CD4-positive, alpha-beta T cell treated with Interleukin-4 for 1 hour (primary cell): ENCODE results near the gene XPO6.

Source experiments
- DNase-seq, 2 donors: peaks; one replicate each; pipeline ENCODE4 v3.0.0-alpha.2; 2020 to 2022

The XPO6 gene

GRCh38 chr16:28106467-28107215, 105.1 kb downstream of the XPO6 start:
- no peak for DNase-seq

DNA sequence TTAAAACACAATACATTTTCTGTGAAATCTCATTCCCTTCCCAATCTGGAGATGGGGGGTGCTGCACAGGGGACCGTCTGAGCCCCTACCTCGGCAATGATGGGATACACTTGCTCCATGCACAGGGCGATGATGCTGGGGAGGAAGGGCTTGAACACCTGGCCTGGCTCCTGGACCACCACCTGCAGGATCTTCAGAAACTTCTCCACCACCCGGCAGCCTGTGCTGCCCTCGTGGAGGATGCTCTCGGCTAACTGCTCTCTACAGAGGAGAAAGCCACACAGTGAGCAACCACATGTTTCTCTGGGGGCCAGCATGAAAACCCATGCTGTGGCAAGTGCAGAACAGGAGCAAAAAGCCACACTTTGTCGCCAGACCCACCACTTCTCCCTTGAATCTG, 105.8 kb downstream of the XPO6 start:
- DNase-seq: no peak

DNA sequence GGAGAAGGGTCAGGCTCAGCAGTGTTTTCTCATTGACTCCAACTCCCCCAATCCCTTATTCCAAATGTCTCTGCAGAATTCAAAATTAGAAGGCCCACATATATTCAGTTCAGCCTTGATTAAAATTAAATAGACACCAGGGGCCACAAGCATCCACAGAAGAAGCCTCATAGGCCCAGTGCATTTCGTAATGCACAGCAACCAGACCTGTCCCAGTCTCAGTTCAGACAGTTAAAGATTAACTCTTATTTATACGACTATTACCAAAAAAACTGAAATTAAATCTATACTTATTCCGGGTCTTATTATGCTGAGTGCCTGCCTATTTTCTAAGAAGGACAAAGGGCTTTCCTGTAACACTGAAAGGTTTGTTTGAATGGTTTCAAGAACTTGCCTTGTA, 106.5 kb downstream of the XPO6 start:
- no peak for DNase-seq

- DNase-seq: no peak
Observed at GRCh38 chr16:28104404-28104803, 107.4 kb downstream of the XPO6 start.

DNA sequence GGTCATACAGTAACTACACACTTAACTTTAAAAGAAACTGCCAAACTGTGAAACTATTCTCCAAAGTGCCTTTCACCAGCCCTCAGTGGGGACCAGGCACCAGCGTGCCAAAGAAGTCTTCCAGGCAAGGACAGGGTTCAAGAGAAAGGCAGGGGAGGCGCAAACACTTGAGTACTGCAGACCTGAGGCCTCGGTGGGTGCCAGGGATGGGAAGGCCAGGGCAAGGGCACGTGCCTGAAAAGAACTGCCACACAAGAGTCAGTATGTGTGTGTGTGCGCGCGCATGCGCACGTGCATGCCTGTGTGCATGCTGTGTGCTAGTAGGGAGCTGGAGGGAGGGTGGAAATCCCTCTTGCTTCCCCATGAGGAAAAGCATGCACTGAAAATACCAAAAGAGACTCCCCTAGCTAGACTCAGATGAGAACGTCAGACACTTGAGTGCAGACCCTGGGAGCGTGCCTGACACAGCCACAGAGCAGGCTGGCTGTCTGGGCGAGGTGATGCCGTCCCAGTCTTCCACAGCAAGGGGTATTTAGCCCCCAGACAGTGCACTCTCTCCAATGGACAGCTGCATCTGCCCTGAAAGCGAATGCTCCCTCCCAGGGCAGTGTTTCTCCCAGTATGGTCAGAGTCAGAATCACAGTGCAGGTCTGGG, 108.1 kb downstream of the XPO6 start:
- DNase-seq: no peak

- DNase-seq: no peak
Observed at GRCh38 chr16:28101533-28101890, 110.3 kb downstream of the XPO6 start.

GRCh38 chr16:28100810-28101532, 110.8 kb downstream of the XPO6 start:
- DNase-seq: no peak

GRCh38 chr16:28098959-28099945, 112.5 kb downstream of the XPO6 start:
- no peak for DNase-seq

- no peak for DNase-seq
Observed at GRCh38 chr16:28098171-28098958, 113.4 kb downstream of the XPO6 start.

DNA sequence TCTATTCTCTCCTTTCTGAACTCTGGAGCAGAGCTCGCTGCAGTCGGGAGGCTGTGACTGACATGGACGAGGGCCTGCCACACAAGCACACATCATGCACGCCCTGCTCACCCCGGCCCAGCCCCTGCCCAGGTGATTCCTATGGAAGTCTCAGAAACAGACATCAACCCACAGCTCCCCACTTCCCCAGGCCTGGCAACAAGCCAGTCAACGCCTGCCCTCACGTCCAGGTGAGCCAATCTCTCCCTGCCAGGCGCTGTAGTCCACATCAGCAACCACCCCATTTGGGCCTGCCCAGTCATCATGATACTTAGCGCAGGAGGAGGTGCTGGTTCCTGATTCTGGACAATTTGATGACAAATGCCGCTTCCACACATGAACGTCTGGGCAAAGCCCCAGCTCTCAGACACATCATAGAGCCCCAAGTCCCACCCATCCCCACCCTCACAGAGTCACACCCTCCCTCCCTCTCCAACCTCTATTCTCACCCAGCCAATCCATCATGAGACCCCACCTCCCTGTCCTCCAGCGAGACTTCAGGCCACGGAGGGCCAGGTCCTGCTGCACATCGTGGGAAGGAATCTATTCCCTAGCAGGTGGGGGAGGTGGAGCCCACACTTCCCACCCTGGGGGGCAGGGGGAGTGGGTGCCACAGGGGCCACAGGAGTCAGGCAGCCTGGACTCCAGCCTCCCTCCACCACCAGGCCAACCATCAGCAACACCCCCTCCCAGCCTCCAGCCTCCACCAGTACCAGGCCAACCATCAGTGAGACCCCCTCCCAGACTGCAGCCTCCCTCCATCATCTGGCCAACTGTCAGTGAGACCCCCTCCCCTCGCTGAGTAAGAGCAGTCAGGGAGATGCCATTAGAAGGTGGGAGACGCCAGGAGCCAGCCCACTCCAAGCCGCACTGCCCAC, 114.5 kb downstream of the XPO6 start:
- no peak for DNase-seq

- DNase-seq: no peak
Observed at GRCh38 chr16:28093385-28093725, 118.4 kb downstream of the XPO6 start.

DNA sequence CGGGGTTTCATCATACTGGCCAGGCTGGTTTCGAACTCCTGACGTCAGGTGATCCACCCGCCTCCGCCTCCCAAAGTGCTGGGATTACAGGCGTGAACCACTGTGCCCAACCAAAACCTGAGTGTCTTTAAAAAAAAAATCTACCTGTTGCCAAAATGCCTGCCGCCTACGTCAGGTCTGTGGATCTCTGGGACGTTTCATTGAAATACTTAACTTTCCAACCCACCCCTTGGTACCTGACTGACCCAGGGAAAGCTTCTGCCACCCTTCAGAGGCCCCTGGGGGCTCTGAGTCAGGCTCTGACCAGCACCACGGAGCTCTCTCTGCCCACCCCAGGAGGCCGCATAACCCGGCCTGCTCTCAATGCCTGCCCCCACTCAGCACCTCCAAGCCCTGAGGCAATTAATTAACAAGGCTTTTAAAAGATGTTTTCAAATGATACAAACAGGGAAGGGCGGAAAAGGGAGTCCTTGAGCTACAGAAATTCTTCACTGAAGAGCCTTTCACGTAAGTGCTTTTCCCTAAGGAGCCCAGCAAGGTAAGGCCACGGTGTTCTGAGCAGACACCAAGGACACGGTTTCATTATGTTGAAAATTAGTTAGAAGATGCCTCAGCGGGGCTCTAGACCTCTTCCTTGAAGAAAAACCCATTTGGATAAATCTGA, 118.9 kb downstream of the XPO6 start:
- no peak for DNase-seq

GRCh38 chr16:28091656-28092055, 120.1 kb downstream of the XPO6 start:
- no peak for DNase-seq

- no peak for DNase-seq
Observed at GRCh38 chr16:28090646-28091377, 121.0 kb downstream of the XPO6 start.

DNA sequence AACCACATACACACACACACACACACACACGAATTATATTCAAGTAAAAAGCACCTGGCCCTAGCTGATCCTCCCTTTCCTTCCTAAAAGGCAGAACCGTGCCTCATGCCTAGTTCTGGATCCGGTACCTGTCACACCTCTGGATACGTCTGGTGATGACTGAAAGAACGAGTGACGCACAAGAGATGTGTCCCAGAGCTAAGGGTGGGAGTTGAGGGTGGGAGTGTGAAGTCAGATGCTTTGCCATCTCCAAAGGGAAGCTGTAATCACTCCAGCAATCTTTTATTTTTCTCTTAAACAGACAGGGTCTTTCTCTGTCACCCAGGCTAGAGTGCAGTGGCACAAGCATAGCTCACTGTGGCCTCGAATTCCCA, 121.8 kb downstream of the XPO6 start:
- no peak for DNase-seq

DNA sequence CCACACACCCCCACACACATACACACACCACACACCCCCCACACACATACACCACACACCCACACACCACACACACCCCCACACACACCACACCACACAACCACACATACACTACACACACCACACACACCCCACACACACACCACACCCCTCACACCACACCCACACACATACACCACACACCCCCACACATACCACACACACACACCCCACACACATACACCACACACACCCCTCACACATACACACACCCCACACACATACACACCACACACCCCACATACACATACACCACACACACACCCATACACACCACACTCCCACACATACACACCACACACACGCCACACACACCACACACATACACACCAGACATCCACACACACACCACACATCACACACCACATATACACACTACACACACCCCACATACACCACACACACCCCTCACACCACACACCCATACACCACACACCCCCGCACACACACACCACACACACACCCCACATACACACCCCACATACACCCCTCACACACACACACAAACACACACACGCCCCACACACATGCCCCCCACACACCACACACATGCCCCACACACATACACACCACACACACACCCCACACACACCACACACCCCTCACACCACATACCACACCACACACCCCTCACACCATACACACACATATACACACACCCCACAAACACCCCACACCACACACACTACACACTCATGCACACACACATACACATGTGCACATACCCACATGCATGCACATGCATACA, 122.4 kb downstream of the XPO6 start:
- DNase-seq: no peak

DNA sequence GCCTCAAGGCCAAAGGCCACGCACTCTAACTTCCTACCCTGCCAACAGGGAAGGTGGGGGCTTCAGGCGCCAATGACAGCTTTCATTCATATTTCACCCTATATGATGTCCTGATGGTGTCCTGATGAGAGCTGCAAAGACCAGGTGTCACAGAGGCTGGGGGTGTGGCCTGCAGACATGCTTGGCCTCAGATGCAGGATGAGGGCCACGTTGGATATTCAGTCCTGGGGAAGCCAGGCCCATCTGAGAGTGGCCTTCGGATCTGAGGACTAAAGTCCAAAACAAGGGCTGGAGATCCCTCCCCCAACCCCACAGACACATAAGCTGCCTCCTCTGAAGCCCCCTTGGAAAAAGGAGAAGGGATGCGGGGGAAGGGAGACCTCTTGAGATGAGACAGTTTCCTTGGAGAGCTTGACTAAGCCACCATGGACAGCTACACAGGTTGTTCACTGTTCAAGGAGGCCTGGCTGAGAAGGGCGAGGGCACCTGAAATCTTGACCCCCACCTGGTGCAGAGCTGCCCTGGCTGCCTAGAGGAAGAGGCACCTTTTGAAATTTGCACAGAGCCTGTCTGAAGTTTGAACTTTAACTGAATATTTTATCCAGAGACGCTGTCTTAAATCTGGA, 124.0 kb downstream of the XPO6 start:
- no peak for DNase-seq

DNA sequence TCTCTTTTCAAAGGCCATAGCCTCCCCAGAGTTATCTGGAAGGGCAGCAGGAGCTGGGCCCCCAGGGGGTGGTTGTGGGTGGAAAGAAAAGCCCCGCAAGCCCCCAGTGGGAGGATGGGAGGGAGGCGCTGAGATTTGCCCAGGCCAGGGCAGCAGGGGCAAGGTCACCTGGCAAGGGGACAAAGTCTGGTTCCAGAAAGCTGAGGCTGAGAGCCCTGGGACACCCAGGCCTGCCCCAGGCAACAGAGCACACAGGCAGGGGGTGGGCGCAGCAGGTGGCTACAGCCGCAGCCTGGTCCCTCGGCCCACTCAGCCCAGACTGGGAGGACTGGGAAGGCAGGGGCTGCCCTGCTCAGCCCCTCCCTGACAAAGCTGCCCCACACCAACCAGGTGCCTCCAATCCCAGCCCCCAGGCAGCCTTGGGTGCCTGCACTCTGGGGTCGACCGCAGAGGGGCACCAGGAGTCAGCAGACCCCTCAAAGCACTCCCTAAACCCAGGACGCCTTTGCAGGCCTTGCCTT, 124.6 kb downstream of the XPO6 start:
- no peak for DNase-seq
